HG02970 (cell line): ENCODE results near the gene HECW1.
"Not testable (repeated sequence)": the region's sequence is repeated elsewhere in the genome, so short reads cannot be mapped to it uniquely, and the experiment has no call there.

Source experiments
- ATAC-seq: cut with Tn5 transposase; IDR thresholded peaks from one replicate; pipeline ENCODE4 v1.9.1; 2021; ENCODE audit warnings: mild to moderate bottlenecking, moderate library complexity, moderate number of reproducible peaks; ENCODE audit not compliant: unreplicated experiment, low FRiP score

HECW1 gene

GRCh38 chr7:43557831-43558495 is 445.5 kb downstream of the HECW1 start:
- ATAC-seq = no peak

DNA sequence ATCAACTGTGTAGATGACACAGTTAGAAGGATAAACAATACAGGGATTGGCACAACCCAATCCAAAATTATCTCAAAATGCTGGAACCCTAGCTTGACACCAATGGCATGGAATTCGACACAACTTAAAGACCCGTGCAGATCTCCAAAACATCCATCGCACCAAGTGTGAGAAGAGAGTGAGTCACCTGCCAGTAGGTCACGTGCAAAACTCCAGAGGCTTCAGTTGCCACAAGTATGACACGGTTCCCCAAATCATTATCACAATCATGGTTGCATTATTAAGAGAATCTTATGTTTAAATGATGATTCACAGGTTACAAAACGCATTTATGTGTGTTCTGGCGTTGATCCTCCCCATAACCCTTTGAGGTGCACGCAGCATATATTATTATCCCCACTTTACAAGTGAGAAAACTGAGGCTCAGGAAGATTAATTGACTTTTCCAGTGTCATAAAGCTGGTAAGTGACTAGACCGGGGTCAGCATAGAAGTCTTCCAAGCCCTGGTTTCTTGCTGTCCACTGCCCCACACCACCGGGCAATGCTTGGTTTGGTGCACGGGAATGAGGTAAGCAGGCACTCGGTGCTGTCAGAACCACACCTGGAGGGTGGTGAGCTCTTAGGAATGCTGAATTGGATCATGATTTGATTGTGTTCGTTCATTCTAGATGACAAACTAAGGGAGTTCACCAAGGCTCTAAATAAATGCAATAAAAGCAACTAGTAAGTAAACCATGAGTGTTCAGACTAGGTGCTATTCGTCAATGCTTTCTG is 446.9 kb downstream of the HECW1 start:
- ATAC-seq = no peak

DNA sequence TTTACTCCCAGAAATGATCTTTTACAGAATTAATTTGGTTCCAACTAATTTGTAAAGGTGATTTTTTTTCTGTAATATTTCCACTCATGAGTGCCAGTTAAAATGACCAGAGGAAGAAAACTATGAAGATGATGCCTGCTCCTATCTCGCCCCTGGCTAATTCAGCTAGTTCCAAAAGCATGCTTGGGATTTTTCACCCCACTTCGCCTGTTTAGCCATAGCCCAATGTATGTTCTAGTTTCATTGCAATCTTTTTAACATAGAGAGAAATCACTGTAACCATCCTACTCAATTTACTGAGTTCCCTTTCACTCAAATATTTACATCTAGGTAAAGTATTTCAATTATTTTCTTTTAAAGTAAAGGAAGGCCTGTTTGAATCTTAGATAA is 447.5 kb downstream of the HECW1 start:
- ATAC-seq = no peak

GRCh38 chr7:43560742-43561330 is 448.4 kb downstream of the HECW1 start:
- no peak for ATAC-seq

DNA sequence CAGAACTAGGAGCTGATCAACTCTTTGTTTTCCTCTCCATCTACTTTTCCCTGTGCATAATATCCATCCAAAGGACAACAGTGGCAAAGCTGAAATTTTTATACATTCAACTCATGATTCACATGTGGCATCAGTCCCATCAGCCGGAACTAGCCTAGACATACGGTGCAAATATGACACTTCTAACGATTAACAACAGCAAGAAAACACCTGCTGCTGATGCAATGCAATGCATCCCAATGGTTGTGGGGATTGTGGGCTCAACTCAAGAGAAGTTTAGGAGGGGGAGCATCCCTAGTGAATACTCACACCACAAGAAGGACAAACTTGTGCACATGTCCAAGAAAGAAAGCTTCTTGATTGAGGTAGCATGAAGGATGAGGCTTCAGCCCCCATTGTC is 449.9 kb downstream of the HECW1 start:
- no peak for ATAC-seq

- no peak for ATAC-seq
Measured at GRCh38 chr7:43565786-43566185, 453.3 kb downstream of the HECW1 start.

DNA sequence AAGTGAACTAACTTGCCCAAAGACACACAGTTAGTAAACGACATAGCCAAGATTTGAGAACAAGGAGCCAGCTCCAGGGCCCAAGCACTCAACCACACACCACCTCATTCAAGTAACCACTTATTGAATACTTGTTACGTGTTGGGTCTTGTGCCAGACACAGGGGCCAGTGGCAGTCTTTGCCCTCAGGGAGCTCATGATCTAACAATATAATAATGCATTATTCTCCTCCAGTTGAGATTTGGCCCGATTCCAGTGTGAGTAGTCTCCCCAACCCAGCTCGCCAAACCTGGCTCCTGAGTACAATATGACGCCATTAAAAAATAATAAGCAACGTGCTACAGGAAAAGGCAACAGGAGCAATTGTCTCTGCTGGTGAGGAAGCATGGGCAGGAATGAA is 456.1 kb downstream of the HECW1 start:
- no peak for ATAC-seq

GRCh38 chr7:43569424-43569823 is 457.0 kb downstream of the HECW1 start:
- no peak for ATAC-seq

DNA sequence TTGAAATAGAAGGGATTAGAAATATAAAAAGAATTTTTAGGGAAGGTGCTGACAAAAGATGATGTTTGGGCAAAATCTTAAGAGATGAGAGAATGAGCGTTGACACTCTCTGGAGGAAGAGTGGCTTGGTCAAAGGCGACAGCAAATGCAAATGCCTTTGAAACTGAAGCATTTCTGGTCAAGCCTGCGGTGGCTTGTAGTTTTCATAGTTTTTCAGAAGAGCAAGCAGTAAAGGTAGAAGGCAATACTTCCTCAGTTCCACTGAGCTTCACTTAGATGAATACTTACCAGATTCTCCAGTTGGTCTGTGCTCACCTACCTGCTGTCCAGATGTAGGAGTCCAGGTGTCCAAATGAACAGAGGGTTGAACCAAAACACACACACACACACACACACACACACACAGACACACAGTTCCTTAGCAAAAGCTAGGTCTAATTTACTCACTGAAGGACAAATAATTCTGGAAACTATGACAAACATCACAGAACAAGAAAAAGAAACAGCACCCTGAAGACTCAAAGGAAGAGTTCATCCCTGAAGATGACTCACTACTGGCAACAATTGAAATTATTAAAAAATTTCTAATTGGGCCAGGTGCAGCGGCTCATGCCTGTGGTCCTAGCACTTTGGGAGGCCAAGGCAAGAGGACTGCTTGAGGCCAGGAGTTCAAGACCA is 458.4 kb downstream of the HECW1 start:
- ATAC-seq = peak; percentile 61

DNA sequence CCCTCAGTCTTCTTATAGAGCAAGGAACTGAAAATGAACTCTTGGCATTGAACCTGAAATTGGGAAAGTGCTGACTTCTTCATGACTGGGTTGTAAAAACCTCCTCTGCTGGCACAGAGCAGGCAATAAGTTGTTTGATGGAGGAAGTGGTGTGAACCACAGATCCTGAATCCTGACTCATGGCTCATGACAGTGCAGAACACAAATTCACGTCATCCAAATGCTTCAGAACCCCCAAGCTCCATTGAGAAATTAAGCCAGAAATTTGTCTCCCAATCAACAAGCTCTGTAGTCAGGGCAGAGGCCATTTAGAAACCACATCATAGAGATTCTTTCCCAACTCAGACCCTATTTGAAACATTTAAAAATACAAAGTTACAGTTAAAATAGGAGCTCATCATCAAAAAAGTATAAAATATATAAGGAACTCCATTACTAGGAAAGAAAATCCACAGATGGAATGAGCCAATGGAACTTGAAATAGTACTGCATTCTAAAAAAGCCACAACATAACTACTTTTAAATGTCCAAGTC is 460.1 kb downstream of the HECW1 start:
- no peak for ATAC-seq

GRCh38 chr7:43573832-43574231 is 461.4 kb downstream of the HECW1 start:
- not testable (repeated sequence) for ATAC-seq

GRCh38 chr7:43575506-43575905 is 463.1 kb downstream of the HECW1 start:
- ATAC-seq = no peak

DNA sequence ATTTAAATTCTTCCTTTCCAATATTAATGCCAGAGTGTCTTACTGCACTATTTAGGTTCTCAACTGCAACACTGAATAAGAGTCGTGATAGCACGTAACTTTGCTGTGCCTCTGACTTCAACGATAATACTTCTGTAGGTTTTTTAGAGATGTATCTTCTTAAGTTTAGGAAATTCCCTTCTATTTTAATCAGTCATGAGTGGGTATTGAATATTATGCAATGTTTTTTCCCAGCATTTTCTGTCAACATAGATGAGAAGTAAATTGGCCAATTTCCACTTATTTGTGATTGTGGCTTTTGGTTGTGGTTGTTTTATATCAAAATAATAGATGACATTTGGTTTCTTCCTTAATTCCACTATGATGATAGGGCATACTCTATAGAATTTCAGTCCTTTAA is 463.8 kb downstream of the HECW1 start:
- no peak for ATAC-seq

- no peak for ATAC-seq
Measured at GRCh38 chr7:43577485-43577951, 465.1 kb downstream of the HECW1 start.

DNA sequence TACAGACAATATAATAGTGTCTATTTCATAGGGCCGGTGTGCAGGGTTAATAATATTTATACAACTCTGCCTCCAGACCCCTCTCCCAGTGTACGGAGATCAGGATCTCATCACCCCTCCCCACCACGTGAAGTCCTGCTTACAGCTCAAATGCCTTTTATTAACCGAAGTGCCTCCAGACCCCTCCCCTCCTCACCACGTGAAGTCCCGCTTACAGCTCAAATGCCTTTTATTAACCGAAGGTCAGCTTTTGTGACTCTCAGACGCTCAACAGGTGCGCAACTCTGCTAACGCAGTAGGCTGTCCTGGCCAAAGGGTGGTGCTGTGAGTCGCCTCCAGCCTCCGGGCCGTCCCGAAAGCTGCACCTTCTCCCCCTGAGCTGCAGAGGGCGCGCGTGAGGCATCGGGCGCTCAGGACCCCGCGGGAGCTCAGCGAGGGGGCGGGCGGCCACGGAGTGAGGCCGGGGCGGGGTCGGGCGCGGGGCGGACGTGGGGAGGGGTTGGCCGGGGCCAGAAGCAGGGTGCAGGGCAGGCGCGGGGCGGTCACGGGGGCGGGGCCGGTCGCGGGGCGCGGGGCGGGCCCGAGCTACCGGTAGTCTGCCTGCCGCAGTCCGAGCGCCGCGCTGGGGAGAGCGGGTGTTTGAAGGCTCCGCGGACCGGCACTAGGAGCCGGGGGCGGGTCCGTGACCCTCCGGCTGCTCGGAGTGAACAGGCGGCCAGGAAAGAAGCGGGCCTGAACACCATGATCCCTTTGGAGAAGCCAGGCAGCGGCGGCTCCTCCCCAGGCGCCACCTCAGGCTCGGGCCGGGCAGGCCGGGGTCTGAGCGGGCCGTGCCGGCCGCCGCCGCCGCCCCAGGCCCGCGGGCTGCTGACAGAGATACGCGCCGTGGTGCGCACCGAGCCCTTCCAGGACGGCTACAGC is 470.3 kb downstream of the HECW1 start, which contains the start of gene STK17A:
Gene STK17A (plus strand): TSS at position 606 of the 921 bp plus-strand sequence. CDS start 136 bp downstream, at position 742.
- peak; percentile 81 for ATAC-seq

GRCh38 chr7:43583424-43584194 is 471.2 kb downstream of the HECW1 start:
- ATAC-seq = peak; percentile 16

DNA sequence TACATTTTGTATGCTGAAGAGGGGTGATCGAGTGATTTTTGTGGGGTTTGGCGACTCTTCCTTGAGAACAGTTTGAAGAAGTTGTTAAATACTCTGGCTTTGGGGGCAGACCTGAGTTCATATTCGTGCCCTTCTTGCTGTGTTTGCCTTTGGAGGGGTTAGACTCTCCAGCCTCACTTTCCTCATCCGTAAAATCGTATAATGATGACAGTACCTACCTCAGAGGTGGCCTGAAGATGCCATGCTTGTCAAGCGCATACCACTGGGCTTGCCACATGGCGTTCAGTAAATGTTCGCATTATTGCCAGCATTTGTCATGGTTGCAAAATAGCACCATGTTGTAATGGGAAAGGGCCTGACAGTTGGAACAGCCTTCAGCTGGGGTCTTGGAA is 471.7 kb downstream of the HECW1 start:
- no peak for ATAC-seq

GRCh38 chr7:43584733-43585132 is 472.3 kb downstream of the HECW1 start:
- not testable (repeated sequence) for ATAC-seq

DNA sequence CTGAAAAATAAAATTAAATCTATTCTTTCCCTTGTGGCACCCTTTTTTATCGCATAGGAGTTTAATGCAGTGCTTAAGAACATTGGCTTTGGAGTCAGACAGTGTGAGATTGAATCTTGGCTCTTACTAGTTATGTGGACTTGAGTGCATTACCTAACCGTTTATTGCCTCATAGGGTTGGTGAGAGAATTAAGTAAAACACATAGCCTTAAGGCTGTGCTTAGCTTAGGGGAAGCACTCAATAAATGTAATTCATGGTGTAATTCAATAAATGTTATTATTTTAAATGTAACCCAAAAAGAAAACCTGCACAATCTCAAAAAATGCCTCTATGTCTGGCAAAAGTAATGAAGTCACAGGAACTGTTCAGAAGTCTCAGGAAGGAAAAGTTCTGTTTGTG is 473.1 kb downstream of the HECW1 start:
- ATAC-seq = no peak
